NB4 (cell line): Measurements from ENCODE around the gene CNNM4.

Experiments used
- MYC ChIP-seq: IDR thresholded peaks from 2 replicates; pipeline ENCODE4 v1.6.1; 2011; ENCODE audit warnings: low read depth, low read length
- POLR2A ChIP-seq: IDR thresholded peaks from 2 replicates; pipeline ENCODE4 v1.6.1; 2011; ENCODE audit warnings: mild to moderate bottlenecking; ENCODE audit not compliant: insufficient read length; ENCODE audit errors: extremely low read depth
- TF ChIP-seq, protein P1 (sequence below): IDR thresholded peaks from one replicate; pipeline ENCODE4 v1.5.1; 2012; ENCODE audit warnings: low read depth, low read length
- TF ChIP-seq, protein P2 (sequence below): IDR thresholded peaks from 2 replicates; pipeline ENCODE4 v1.6.1; 2011; ENCODE audit warnings: low read depth, low read length

DNA sequence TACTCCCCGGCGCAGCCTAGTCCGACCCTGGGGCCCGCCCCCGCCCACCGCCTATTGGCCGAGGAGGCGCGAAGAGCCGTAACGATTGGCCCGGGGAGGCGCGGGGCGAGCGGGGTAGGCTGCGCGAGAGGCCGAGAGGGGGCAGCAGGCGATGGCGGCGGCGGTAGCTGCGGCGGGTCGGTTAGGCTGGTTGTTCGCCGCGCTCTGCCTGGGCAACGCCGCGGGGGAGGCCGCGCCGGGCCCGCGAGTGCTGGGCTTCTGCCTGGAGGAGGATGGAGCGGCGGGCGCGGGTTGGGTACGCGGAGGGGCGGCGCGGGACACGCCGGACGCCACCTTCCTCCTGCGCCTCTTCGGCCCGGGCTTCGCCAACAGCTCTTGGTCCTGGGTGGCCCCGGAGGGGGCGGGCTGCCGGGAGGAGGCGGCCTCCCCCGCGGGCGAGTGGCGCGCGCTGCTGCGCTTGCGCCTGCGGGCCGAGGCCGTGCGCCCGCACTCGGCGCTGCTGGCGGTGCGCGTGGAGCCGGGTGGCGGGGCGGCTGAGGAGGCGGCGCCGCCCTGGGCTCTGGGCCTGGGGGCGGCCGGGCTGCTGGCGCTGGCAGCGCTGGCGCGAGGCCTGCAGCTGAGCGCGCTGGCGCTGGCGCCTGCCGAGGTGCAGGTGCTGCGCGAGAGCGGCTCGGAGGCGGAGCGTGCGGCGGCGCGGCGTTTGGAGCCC lies 55.6 kb downstream of the CNNM4 start, which contains the start of gene CNNM3:
- TF ChIP-seq, protein P1, sequence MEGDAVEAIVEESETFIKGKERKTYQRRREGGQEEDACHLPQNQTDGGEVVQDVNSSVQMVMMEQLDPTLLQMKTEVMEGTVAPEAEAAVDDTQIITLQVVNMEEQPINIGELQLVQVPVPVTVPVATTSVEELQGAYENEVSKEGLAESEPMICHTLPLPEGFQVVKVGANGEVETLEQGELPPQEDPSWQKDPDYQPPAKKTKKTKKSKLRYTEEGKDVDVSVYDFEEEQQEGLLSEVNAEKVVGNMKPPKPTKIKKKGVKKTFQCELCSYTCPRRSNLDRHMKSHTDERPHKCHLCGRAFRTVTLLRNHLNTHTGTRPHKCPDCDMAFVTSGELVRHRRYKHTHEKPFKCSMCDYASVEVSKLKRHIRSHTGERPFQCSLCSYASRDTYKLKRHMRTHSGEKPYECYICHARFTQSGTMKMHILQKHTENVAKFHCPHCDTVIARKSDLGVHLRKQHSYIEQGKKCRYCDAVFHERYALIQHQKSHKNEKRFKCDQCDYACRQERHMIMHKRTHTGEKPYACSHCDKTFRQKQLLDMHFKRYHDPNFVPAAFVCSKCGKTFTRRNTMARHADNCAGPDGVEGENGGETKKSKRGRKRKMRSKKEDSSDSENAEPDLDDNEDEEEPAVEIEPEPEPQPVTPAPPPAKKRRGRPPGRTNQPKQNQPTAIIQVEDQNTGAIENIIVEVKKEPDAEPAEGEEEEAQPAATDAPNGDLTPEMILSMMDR, result peak; percentile 26
- TF ChIP-seq POLR2A (peak; percentile 70), MYC (peak; percentile 16)
- TF ChIP-seq, protein P2, sequence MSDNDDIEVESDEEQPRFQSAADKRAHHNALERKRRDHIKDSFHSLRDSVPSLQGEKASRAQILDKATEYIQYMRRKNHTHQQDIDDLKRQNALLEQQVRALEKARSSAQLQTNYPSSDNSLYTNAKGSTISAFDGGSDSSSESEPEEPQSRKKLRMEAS, result no peak
